Measurements from ENCODE around the gene TBX3.

- TF ChIP-seq, protein P1, sequence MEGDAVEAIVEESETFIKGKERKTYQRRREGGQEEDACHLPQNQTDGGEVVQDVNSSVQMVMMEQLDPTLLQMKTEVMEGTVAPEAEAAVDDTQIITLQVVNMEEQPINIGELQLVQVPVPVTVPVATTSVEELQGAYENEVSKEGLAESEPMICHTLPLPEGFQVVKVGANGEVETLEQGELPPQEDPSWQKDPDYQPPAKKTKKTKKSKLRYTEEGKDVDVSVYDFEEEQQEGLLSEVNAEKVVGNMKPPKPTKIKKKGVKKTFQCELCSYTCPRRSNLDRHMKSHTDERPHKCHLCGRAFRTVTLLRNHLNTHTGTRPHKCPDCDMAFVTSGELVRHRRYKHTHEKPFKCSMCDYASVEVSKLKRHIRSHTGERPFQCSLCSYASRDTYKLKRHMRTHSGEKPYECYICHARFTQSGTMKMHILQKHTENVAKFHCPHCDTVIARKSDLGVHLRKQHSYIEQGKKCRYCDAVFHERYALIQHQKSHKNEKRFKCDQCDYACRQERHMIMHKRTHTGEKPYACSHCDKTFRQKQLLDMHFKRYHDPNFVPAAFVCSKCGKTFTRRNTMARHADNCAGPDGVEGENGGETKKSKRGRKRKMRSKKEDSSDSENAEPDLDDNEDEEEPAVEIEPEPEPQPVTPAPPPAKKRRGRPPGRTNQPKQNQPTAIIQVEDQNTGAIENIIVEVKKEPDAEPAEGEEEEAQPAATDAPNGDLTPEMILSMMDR (IDR thresholded peaks at IDR 0.05): no peak
- no peak for TF ChIP-seq POLR2A (IDR thresholded peaks at IDR 0.05)
Measured at GRCh38 chr12:114678028-114678427, 5.9 kb downstream of the TBX3 start.
